ENCODE measurements around the gene TSPAN7.

Gene TSPAN7

DNA sequence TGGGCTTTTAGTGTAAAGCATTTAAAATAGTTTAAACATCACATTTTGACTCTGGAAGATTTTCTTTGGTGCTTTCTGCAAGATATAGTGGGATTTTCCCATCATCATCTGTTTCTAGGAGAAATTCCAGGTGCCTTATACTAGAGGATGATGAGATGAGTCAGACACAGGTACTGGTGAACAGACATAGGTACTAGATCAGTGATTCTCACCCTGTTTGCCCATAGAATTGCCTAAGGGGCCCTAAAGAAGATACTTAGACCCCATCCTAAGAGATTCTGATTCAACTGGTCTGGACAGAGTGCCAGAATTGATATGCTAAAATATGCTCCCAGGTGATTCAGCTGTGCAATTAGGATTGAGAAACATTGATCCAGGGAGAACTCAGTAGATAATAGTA lies 9.7 kb downstream of the TSPAN7 start:
- H3K9me3 ChIP-seq (ENCODE audit: insufficient read depth, low read length): no peaks in the 10 kb centered on the region
- no peaks in the 10 kb centered on the region for H3K27me3 ChIP-seq (ENCODE audit: low read length)
- H3K4me2 ChIP-seq (ENCODE audit: low read depth, low read length, poor library complexity, severe bottlenecking): no peak overlapping the region
- no peak overlapping the region for H3K27ac ChIP-seq (ENCODE audit: low read depth, low read length)
- no peaks in the 10 kb centered on the region for H3F3A ChIP-seq (ENCODE audit: insufficient read depth)
- no peaks in the 10 kb centered on the region for H3K36me3 ChIP-seq (ENCODE audit: low read length)
- no peaks in the 10 kb centered on the region for H4K20me1 ChIP-seq (ENCODE audit: low read depth, low read length)
- H3K4me3 ChIP-seq (ENCODE audit: insufficient read depth, low read length, poor library complexity, severe bottlenecking): no peak overlapping the region
- H3K9me2 ChIP-seq (replicated peaks; ENCODE audit: insufficient read depth, low read length): no peaks in the 10 kb centered on the region
- TF ChIP-seq, protein P1, sequence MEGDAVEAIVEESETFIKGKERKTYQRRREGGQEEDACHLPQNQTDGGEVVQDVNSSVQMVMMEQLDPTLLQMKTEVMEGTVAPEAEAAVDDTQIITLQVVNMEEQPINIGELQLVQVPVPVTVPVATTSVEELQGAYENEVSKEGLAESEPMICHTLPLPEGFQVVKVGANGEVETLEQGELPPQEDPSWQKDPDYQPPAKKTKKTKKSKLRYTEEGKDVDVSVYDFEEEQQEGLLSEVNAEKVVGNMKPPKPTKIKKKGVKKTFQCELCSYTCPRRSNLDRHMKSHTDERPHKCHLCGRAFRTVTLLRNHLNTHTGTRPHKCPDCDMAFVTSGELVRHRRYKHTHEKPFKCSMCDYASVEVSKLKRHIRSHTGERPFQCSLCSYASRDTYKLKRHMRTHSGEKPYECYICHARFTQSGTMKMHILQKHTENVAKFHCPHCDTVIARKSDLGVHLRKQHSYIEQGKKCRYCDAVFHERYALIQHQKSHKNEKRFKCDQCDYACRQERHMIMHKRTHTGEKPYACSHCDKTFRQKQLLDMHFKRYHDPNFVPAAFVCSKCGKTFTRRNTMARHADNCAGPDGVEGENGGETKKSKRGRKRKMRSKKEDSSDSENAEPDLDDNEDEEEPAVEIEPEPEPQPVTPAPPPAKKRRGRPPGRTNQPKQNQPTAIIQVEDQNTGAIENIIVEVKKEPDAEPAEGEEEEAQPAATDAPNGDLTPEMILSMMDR (IDR thresholded peaks at IDR 0.05; ENCODE audit: insufficient read depth, low read length, poor library complexity, severe bottlenecking): no peak
- no peak for TF ChIP-seq EZH2phosphoT487 (conservative IDR thresholded peaks at IDR 0.05; ENCODE audit: low read length)
- H3K9ac ChIP-seq (ENCODE audit: low read length): no peak overlapping the region
- no peaks in the 10 kb centered on the region for H3K79me2 ChIP-seq (ENCODE audit: insufficient read depth, low read length)
- H2AFZ ChIP-seq (ENCODE audit: low read depth, low read length, severe bottlenecking): no peak overlapping the region

- Histone ChIP-seq H3K4me2 (ENCODE audit: low read depth, low read length, poor library complexity, severe bottlenecking) (no peak overlapping the region), H3K4me3 (ENCODE audit: insufficient read depth, low read length, poor library complexity, severe bottlenecking) (no peak overlapping the region), H3K27ac (ENCODE audit: low read depth, low read length) (no peak overlapping the region), H3K9ac (ENCODE audit: low read length) (no peak overlapping the region), H2AFZ (ENCODE audit: low read depth, low read length, severe bottlenecking) (no peak overlapping the region), H3K9me2 (replicated peaks; ENCODE audit: insufficient read depth, low read length) (no peaks in the 10 kb centered on the region), H3F3A (ENCODE audit: insufficient read depth) (no peaks in the 10 kb centered on the region), H3K36me3 (ENCODE audit: low read length) (no peaks in the 10 kb centered on the region), H3K27me3 (ENCODE audit: low read length) (no peaks in the 10 kb centered on the region), H3K9me3 (ENCODE audit: insufficient read depth, low read length) (no peaks in the 10 kb centered on the region), H4K20me1 (ENCODE audit: low read depth, low read length) (no peaks in the 10 kb centered on the region), H3K79me2 (ENCODE audit: insufficient read depth, low read length) (no peaks in the 10 kb centered on the region)
- no peak for TF ChIP-seq EZH2phosphoT487 (conservative IDR thresholded peaks at IDR 0.05; ENCODE audit: low read length)
- TF ChIP-seq, protein P1 (IDR thresholded peaks at IDR 0.05; ENCODE audit: insufficient read depth, low read length, poor library complexity, severe bottlenecking): no peak
Measured at GRCh38 chrX:38574858-38575257, 13.5 kb downstream of the TSPAN7 start.

DNA sequence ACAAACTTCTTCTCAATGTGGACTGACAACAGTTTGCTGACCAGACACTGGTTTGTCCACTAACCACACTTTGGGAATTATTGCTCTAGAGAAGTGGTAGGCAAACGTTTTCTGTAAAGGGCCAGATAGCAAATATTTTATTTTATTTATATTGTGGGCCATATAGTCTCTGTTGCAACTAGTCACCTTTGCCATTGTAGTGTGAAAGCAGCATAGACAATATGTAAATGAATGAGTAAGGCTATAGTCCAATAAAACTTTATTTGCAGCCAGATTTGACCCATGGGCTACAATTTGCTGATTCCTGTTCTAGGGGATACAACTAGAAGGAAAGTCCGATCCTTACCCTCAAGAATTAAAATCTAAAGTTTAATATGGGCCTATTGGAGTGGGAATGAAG lies 14.5 kb downstream of the TSPAN7 start:
- TF ChIP-seq, protein P1 (IDR thresholded peaks at IDR 0.05; ENCODE audit: insufficient read depth, low read length, poor library complexity, severe bottlenecking): no peak
- no peak for TF ChIP-seq EZH2phosphoT487 (conservative IDR thresholded peaks at IDR 0.05; ENCODE audit: low read length)
- no peak overlapping the region for H3K9ac ChIP-seq (ENCODE audit: low read length)
- H3K79me2 ChIP-seq (ENCODE audit: insufficient read depth, low read length): no peaks in the 10 kb centered on the region
- H3K9me2 ChIP-seq (replicated peaks; ENCODE audit: insufficient read depth, low read length): no peaks in the 10 kb centered on the region
- no peaks in the 10 kb centered on the region for H4K20me1 ChIP-seq (ENCODE audit: low read depth, low read length)
- no peak overlapping the region for H2AFZ ChIP-seq (ENCODE audit: low read depth, low read length, severe bottlenecking)
- H3K27ac ChIP-seq (ENCODE audit: low read depth, low read length): no peak overlapping the region
- H3F3A ChIP-seq (ENCODE audit: insufficient read depth): no peaks in the 10 kb centered on the region
- H3K9me3 ChIP-seq (ENCODE audit: insufficient read depth, low read length): no peaks in the 10 kb centered on the region
- H3K27me3 ChIP-seq (ENCODE audit: low read length): no peaks in the 10 kb centered on the region
- H3K4me2 ChIP-seq (ENCODE audit: low read depth, low read length, poor library complexity, severe bottlenecking): no peak overlapping the region
- H3K36me3 ChIP-seq (ENCODE audit: low read length): no peaks in the 10 kb centered on the region
- H3K4me3 ChIP-seq (ENCODE audit: insufficient read depth, low read length, poor library complexity, severe bottlenecking): no peak overlapping the region
